ENCODE results near the gene ST6GALNAC4. TPM values are rescaled to one million over a fixed set of nuclear protein-coding genes. Genes with fewer than 3 reads are reported as not detected.
A peak's percentile ranks its signal among the peaks of the same experiment; 100 is the strongest.

The ST6GALNAC4 gene
- total and polyA plus RNA-seq, 4 donors = 24.6 to 96.2 (median 55.0) TPM

DNA sequence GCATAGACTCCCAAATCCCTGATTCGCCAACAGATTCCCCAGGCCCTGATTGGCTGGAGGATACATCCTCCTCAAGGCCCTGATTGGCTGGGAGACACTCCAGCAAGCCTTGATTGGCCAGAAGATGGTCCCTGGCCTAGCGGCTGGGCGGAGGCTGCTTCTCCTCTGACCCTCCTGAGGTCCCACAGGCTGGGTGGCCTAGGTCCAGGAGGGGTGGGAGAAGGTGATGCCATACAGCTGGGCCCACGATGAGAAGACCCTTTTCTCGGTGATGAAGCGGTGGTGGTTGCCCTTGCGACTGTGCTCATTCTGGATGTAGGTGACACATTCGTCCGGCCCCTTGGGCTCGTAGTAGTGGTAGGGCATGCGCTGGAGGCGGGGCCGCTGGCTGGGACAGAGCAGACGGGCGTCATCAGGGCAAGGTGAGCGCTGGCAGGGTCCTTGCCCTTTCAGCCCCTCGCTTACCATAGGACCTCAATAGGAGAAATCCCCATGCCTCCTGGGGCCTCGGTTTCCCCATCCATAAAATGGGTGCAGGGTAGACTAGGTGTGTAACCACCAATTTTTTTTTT is 30.4 kb downstream of the ST6GALNAC4 start:
- Histone ChIP-seq H3K27ac (ENCODE audit: low read depth in 1 of 2, low read length in 1 of 2) (no peak overlapping the region), H3K4me1 (ENCODE audit: control insufficient read depth in 5 of 5, insufficient read depth in 5 of 5, low read length in 5 of 5) (peaks cover 0 to 16% (median 7%) of the 10 kb centered on the region in 5 donors), H3K9ac (ENCODE audit: insufficient read depth in 1 of 2, low read length in 2 of 2) (no peak overlapping the region), H3K36me3 (ENCODE audit: control insufficient read depth in 4 of 4, insufficient read depth in 4 of 4, low read length in 4 of 4) (peaks cover 4 to 44% (median 22%) of the 10 kb centered on the region in 4 donors), H3K4me3 (no peak overlapping the region), H3K9me3 (ENCODE audit: control insufficient read depth in 4 of 4, insufficient read depth in 3 of 4, low read length in 3 of 4) (no peaks in the 10 kb centered on the region), H3K27me3 (ENCODE audit: control insufficient read depth in 3 of 3, insufficient read depth in 3 of 3, low read length in 2 of 3) (no peaks in the 10 kb centered on the region)
- no peak for ATAC-seq (ENCODE audit: insufficient read depth, low FRiP score)
- DNase-seq = no peak
- 97 to 98% methylated on average over 18 of the region's 18 CpGs for WGBS, 2 donors
- TF ChIP-seq, protein P1, sequence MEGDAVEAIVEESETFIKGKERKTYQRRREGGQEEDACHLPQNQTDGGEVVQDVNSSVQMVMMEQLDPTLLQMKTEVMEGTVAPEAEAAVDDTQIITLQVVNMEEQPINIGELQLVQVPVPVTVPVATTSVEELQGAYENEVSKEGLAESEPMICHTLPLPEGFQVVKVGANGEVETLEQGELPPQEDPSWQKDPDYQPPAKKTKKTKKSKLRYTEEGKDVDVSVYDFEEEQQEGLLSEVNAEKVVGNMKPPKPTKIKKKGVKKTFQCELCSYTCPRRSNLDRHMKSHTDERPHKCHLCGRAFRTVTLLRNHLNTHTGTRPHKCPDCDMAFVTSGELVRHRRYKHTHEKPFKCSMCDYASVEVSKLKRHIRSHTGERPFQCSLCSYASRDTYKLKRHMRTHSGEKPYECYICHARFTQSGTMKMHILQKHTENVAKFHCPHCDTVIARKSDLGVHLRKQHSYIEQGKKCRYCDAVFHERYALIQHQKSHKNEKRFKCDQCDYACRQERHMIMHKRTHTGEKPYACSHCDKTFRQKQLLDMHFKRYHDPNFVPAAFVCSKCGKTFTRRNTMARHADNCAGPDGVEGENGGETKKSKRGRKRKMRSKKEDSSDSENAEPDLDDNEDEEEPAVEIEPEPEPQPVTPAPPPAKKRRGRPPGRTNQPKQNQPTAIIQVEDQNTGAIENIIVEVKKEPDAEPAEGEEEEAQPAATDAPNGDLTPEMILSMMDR (IDR thresholded peaks at IDR 0.05; ENCODE audit: control extremely low read depth, extremely low read depth) = no peak

DNA sequence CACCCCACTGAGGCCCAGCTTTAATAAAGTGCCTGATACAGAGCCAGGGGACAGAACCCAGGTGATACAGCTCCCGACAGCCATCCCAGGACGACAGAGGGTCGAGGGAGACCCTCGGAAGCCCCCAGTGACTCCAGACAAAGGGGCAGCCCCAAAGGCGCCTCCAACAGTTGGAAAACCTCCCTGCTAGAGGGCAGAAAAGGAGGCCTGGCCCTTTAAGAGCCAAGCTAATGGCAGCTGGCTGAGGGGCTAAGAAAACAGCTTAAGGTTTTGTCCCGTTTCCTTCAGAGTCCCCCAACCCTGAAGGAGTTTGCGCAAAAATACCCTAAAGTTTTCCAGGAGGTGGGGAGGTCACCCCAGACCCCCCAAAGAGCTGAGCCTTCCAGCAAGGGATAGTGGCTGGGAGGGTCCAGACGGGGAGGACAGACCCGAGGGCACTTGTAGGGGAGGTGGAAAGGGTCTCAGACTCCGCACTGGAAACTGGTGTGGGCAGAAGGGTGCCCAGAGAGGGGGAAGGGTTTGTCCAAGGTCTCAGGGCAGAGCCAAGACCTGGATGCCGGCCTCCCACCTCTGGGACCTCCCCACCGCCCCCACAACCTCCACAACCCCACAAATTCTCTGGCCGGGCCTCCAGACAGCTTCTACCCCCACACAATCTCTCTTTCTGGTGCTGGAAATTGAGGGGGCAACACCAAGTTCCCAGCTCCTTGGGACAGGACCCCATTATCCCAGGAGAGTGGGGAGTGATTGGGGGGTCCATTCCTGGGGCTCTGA is 31.1 kb downstream of the ST6GALNAC4 start:
- ATAC-seq (ENCODE audit: insufficient read depth, low FRiP score) = no peak
- DNase-seq = no peak
- peak overlapping the region in 1 of 2 donors; percentile 13 for H3K27ac ChIP-seq (ENCODE audit: low read depth in 1 of 2, low read length in 1 of 2)
- H3K36me3 ChIP-seq (ENCODE audit: control insufficient read depth in 4 of 4, insufficient read depth in 4 of 4, low read length in 4 of 4) = peaks cover 4 to 41% (median 22%) of the 10 kb centered on the region in 4 donors
- H3K4me3 ChIP-seq = no peak overlapping the region
- no peaks in the 10 kb centered on the region for H3K27me3 ChIP-seq (ENCODE audit: control insufficient read depth in 3 of 3, insufficient read depth in 3 of 3, low read length in 2 of 3)
- no peaks in the 10 kb centered on the region for H3K9me3 ChIP-seq (ENCODE audit: control insufficient read depth in 4 of 4, insufficient read depth in 3 of 4, low read length in 3 of 4)
- TF ChIP-seq, protein P1 (IDR thresholded peaks at IDR 0.05; ENCODE audit: control extremely low read depth, extremely low read depth) = no peak
- 82% methylated on average over 13 of the region's 13 CpGs for WGBS, 2 donors
- no peak overlapping the region for H3K9ac ChIP-seq (ENCODE audit: insufficient read depth in 1 of 2, low read length in 2 of 2)
- peaks cover 0 to 16% (median 7%) of the 10 kb centered on the region in 5 donors for H3K4me1 ChIP-seq (ENCODE audit: control insufficient read depth in 5 of 5, insufficient read depth in 5 of 5, low read length in 5 of 5)

DNA sequence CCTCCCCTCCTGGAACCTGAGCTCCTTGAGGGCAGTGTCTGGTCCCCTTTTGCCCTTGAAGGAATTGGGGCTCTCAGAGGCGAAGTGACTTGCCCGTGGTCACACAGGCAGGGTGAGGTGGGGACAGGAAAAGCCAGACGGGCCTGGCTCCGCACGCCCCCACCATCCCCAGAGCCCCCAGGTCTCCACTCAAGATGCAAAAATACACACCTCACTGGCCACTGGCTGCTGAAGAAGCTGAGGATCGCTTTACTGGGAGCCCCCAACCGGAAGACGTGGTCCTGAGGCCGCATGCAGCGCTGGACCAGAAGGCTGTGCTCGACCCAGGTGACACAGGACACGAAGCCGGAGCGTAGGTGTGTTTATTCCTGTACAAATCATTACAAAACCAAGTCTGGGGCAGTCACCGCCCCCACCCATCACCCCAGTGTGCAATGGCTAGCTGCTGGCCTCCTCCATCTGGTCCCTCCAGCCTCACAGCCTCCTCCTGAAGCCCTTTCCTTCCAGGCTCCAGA is 31.8 kb downstream of the ST6GALNAC4 start:
- Histone ChIP-seq H3K27ac (ENCODE audit: low read depth in 1 of 2, low read length in 1 of 2) (peak overlapping the region in 1 of 2 donors; percentile 41), H3K36me3 (ENCODE audit: control insufficient read depth in 4 of 4, insufficient read depth in 4 of 4, low read length in 4 of 4) (peaks cover 4 to 34% (median 21%) of the 10 kb centered on the region in 4 donors), H3K9ac (ENCODE audit: insufficient read depth in 1 of 2, low read length in 2 of 2) (no peak overlapping the region), H3K4me1 (ENCODE audit: control insufficient read depth in 5 of 5, insufficient read depth in 5 of 5, low read length in 5 of 5) (peaks cover 0 to 16% (median 7%) of the 10 kb centered on the region in 5 donors), H3K4me3 (no peak overlapping the region), H3K27me3 (ENCODE audit: control insufficient read depth in 3 of 3, insufficient read depth in 3 of 3, low read length in 2 of 3) (no peaks in the 10 kb centered on the region), H3K9me3 (ENCODE audit: control insufficient read depth in 4 of 4, insufficient read depth in 3 of 4, low read length in 3 of 4) (no peaks in the 10 kb centered on the region)
- TF ChIP-seq, protein P1 (IDR thresholded peaks at IDR 0.05; ENCODE audit: control extremely low read depth, extremely low read depth) = no peak
- DNase-seq = no peak
- 72 to 75% methylated on average over 15 of the region's 15 CpGs for WGBS, 2 donors
- no peak for ATAC-seq (ENCODE audit: insufficient read depth, low FRiP score)

Measured in lung (tissue), 12 donors.